Tibial nerve (tissue), 4 donors: ENCODE measurements around the gene GRHL1. TPM values are rescaled to one million over a fixed set of nuclear protein-coding genes. Genes with fewer than 3 reads are reported as not detected.

ENCODE experiments used
- DNase-seq, 2 donors: peaks; one replicate each; pipeline ENCODE4 v3.0.0-alpha.2; 2019; ENCODE audit warnings: low spot score in 2 of 2
- H3K27ac ChIP-seq, 4 donors: fragments of 200-600 bp; sonication (generic) in 3 of 4; one replicate each; pipeline ENCODE4 v1.5.1; 2017 to 2019; ENCODE audit warnings: mild to moderate bottlenecking in 1 of 4
- H3K27me3 ChIP-seq, 2 donors: fragments of 200-600 bp; sonication (generic) in 1 of 2; one replicate each; pipeline versions ENCODE4 v1.5.1 to v1.6.0; 2017 to 2019
- H3K36me3 ChIP-seq, 3 donors: fragments of 200-600 bp; sonication (generic); one replicate each; pipeline ENCODE4 v1.5.1; 2018 to 2019
- H3K4me1 ChIP-seq, 4 donors: fragments of 200-600 bp; sonication (generic) in 3 of 4; one replicate each; pipeline ENCODE4 v1.5.1; 2017 to 2019
- H3K4me3 ChIP-seq, 4 donors: fragments of 200-600 bp; sonication (generic) in 3 of 4; one replicate each; pipeline ENCODE4 v1.5.1; 2017 to 2019; ENCODE audit warnings: mild to moderate bottlenecking in 1 of 4, moderate library complexity in 1 of 4
- H3K9me3 ChIP-seq, 4 donors: fragments of 200-600 bp; sonication (generic) in 3 of 4; one replicate each; pipeline ENCODE4 v1.5.1; 2017 to 2019
- CTCF ChIP-seq, 5 experiments: fragments of 200-600 bp in 3 of 5; fragments of 450-650 bp in 2 of 5; sonication (generic) in 3 of 5; IDR thresholded peaks; one replicate each; pipeline ENCODE4 v1.5.1; 2016 to 2019; ENCODE audit warnings: antibody characterized with exemption in 5 of 5, mild to moderate bottlenecking in 3 of 5, moderate library complexity in 2 of 5
- EP300 ChIP-seq, 2 donors: sonication (generic); formaldehyde crosslinking; IDR thresholded peaks; one replicate each; pipeline ENCODE4 v1.6.1; 2017; ENCODE audit warnings: antibody characterized with exemption in 2 of 2, mild to moderate bottlenecking in 1 of 2
- POLR2A ChIP-seq, 2 donors: fragments of 450-650 bp; IDR thresholded peaks; one replicate each; pipeline ENCODE4 v1.6.1; 2017; ENCODE audit warnings: antibody characterized with exemption in 2 of 2, mild to moderate bottlenecking in 2 of 2, moderate library complexity in 2 of 2
- WGBS, 2 donors: methylation state at CpG; one replicate each; pipeline ENCODE4 v1.1.5; 2018; 5-methylcytosine and 5-hydroxymethylcytosine counted together
- total RNA-seq, 4 donors: library from RNA; depleted of rRNA; stranded (reverse); fragments of >200 nt; gene quantifications; one replicate each; pipeline ENCODE4 v1.1.0, GENCODE V29; 2016

The GRHL1 gene
- total RNA-seq, 4 donors from 2014 or later, result 0.66 to 4.2 (median 2.3) TPM; not detected in 1

- TF ChIP-seq CTCF (IDR thresholded peaks at IDR 0.05) (no peak), EP300 (IDR thresholded peaks at IDR 0.05) (no peak), POLR2A (IDR thresholded peaks at IDR 0.05) (no peak)
- H3K27ac ChIP-seq, result no peak overlapping the region
- no peak overlapping the region for H3K4me3 ChIP-seq
- no peaks in the 10 kb centered on the region for H3K36me3 ChIP-seq
- no peaks in the 10 kb centered on the region for H3K27me3 ChIP-seq
- no peaks in the 10 kb centered on the region for H3K9me3 ChIP-seq
- H3K4me1 ChIP-seq, result peaks cover 0 to 37% (median 0%) of the 10 kb centered on the region in 4 donors
- no peak for DNase-seq
- WGBS, 2 donors, result 78 to 86% methylated on average over 6 of the region's 6 CpGs
These were observed 28.5 kb downstream of the GRHL1 start for GRCh38 chr2:9979977-9980376.

GRCh38 chr2:9980520-9980919 is 29.0 kb downstream of the GRHL1 start:
- TF ChIP-seq EP300 (IDR thresholded peaks at IDR 0.05) (no peak), POLR2A (IDR thresholded peaks at IDR 0.05) (no peak), CTCF (IDR thresholded peaks at IDR 0.05) (no peak)
- Histone ChIP-seq H3K36me3 (no peaks in the 10 kb centered on the region), H3K27me3 (no peaks in the 10 kb centered on the region), H3K4me3 (no peak overlapping the region), H3K4me1 (peaks cover 0 to 31% (median 0%) of the 10 kb centered on the region in 4 donors), H3K9me3 (no peaks in the 10 kb centered on the region), H3K27ac (no peak overlapping the region)
- no peak for DNase-seq
- WGBS, 2 donors, result 68 to 77% methylated on average over 2 of the region's 2 CpGs

GRCh38 chr2:9981655-9982054 is 30.2 kb downstream of the GRHL1 start:
- H3K27ac ChIP-seq, result no peak overlapping the region
- peaks cover 0 to 21% (median 0%) of the 10 kb centered on the region in 4 donors for H3K4me1 ChIP-seq
- no peaks in the 10 kb centered on the region for H3K27me3 ChIP-seq
- DNase-seq, result no peak
- H3K36me3 ChIP-seq, result no peaks in the 10 kb centered on the region
- no peak for TF ChIP-seq CTCF (IDR thresholded peaks at IDR 0.05)
- no peak for TF ChIP-seq EP300 (IDR thresholded peaks at IDR 0.05)
- TF ChIP-seq POLR2A (IDR thresholded peaks at IDR 0.05), result no peak
- WGBS, 2 donors, result 75 to 79% methylated on average over 3 of the region's 3 CpGs
- H3K4me3 ChIP-seq, result no peak overlapping the region
- no peaks in the 10 kb centered on the region for H3K9me3 ChIP-seq

GRCh38 chr2:9982248-9982647 is 30.8 kb downstream of the GRHL1 start:
- DNase-seq, result peak in 1 of 2 donors; percentile 68
- TF ChIP-seq EP300 (IDR thresholded peaks at IDR 0.05) (peak in 1 of 2 donors; percentile 65), CTCF (IDR thresholded peaks at IDR 0.05) (no peak)
- no peaks in the 10 kb centered on the region for H3K36me3 ChIP-seq
- H3K4me1 ChIP-seq, result peaks cover 0 to 21% (median 0%) of the 10 kb centered on the region in 4 donors
- H3K27me3 ChIP-seq, result no peaks in the 10 kb centered on the region
- WGBS, 2 donors, result 55 to 64% methylated on average over 8 of the region's 8 CpGs
- no peaks in the 10 kb centered on the region for H3K9me3 ChIP-seq
- H3K4me3 ChIP-seq, result no peak overlapping the region
- peak overlapping the region in 1 of 4 donors; percentile 37 for H3K27ac ChIP-seq

- peak overlapping the region in 1 of 4 donors; percentile 37 for H3K27ac ChIP-seq
- H3K36me3 ChIP-seq, result no peaks in the 10 kb centered on the region
- no peak overlapping the region for H3K4me3 ChIP-seq
- no peaks in the 10 kb centered on the region for H3K27me3 ChIP-seq
- no peak for TF ChIP-seq EP300 (IDR thresholded peaks at IDR 0.05)
- TF ChIP-seq CTCF (IDR thresholded peaks at IDR 0.05), result no peak
- no peak for TF ChIP-seq POLR2A (IDR thresholded peaks at IDR 0.05)
- H3K9me3 ChIP-seq, result no peaks in the 10 kb centered on the region
- 89 to 91% methylated on average over 10 of the region's 10 CpGs for WGBS, 2 donors
- H3K4me1 ChIP-seq, result peaks cover 0 to 21% (median 0%) of the 10 kb centered on the region in 4 donors
- DNase-seq, result no peak
These were observed 31.4 kb downstream of the GRHL1 start for GRCh38 chr2:9982891-9983290.
